WI38 (cell line): ENCODE measurements around the gene CCDC27.

Source experiments
- H3K4me3 ChIP-seq: 2 replicates; pipeline ENCODE4 v1.5.1; 2011; ENCODE audit warnings: low read depth, mild to moderate bottlenecking, control low read depth, low read length
- CTCF ChIP-seq: IDR thresholded peaks from 2 replicates; pipeline ENCODE4 v1.5.1; 2012; ENCODE audit warnings: low read depth, mild to moderate bottlenecking, control low read depth, low read length

The CCDC27 gene

GRCh38 chr1:3729594-3730542 lies 22.4 kb upstream of the CCDC27 start:
- TF ChIP-seq CTCF, result no peak
- no peak overlapping the region for H3K4me3 ChIP-seq

GRCh38 chr1:3730543-3731247 lies 21.6 kb upstream of the CCDC27 start:
- no peak for TF ChIP-seq CTCF
- H3K4me3 ChIP-seq, result no peak overlapping the region

GRCh38 chr1:3731583-3732433 lies 20.4 kb upstream of the CCDC27 start:
- no peak overlapping the region for H3K4me3 ChIP-seq
- TF ChIP-seq CTCF, result no peak

GRCh38 chr1:3732434-3733093 lies 19.7 kb upstream of the CCDC27 start:
- H3K4me3 ChIP-seq, result no peak overlapping the region
- no peak for TF ChIP-seq CTCF

- TF ChIP-seq CTCF, result no peak
- H3K4me3 ChIP-seq, result no peak overlapping the region
Measured at GRCh38 chr1:3733094-3733882, 19.0 kb upstream of the CCDC27 start.

GRCh38 chr1:3733883-3734589 lies 18.2 kb upstream of the CCDC27 start:
- TF ChIP-seq CTCF, result no peak

More at GRCh38 chr1:3733883-3734589, 18.2 kb upstream of the CCDC27 start:
- no peak overlapping the region for H3K4me3 ChIP-seq
